Fibroblast of the conjunctiva (primary cell): ENCODE data around the gene SLC27A1.

ENCODE experiments used
- DNase-seq: peaks from one replicate; pipeline ENCODE4 v3.0.0-alpha.2; 2010; ENCODE audit warnings: low read depth

Gene SLC27A1

GRCh38 chr19:17470068-17470841, at the start of gene SLC27A1:
Gene SLC27A1 (plus strand): TSS chr19:17470524. CDS start chr19:17470541, 17 bp downstream.
- DNase-seq = peak; percentile 98

DNA sequence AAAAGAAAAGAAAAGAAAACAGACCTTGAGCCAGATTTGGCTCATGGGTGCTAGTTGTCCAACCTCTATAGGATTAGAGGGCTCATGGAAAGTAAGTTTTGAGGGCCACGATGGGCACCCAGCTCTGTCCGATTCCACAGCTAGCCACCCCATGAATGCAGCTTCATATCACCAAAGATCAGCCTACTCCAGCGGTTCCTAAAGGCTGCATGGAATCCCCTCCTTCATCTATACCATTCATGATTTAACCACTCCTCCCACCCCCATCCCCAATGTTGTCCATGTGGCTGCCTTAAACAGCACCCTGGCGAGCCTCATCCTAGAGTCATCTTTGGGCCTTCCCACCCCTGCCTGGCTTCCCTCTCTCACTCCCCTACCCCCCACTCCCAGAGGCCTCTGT, 48.4 kb upstream of the SLC27A1 start:
- no peak for DNase-seq

DNA sequence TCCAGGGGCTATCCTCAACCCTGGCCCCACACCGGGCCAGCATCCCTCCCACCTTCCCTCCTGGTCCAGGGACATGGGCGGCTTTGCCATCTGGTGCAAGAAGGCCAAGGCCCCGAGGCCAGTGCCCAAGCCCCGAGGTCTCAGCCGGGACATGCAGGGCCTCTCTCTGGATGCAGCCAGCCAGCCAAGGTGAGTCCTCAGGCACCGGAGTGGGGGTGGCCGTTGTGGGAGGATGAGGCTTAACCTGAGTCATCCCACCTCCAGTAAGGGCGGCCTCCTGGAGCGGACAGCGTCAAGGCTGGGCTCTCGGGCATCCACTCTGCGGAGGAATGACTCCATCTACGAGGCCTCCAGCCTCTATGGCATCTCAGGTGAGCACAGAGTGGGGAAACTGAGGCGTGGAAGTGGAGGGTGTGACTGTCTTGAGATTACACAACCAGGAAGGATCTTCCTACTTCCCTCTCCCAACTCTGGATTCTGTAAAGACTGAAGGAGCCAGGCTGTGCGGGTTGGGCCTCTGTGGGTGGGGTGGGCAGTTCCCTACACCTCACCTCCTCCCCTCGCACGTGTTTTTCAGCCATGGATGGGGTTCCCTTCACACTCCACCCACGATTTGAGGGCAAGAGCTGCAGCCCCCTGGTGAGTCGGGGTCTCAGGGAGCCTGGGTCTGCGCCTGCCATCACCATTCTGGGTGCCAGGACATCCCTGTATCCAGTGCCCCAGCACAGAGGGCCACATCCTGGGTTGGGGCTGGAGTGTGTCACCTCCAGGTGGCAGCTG, 46.7 kb upstream of the SLC27A1 start:
- no peak for DNase-seq

- peak; percentile 9 for DNase-seq
These were observed 45.5 kb upstream of the SLC27A1 start for GRCh38 chr19:17424743-17425365.

DNA sequence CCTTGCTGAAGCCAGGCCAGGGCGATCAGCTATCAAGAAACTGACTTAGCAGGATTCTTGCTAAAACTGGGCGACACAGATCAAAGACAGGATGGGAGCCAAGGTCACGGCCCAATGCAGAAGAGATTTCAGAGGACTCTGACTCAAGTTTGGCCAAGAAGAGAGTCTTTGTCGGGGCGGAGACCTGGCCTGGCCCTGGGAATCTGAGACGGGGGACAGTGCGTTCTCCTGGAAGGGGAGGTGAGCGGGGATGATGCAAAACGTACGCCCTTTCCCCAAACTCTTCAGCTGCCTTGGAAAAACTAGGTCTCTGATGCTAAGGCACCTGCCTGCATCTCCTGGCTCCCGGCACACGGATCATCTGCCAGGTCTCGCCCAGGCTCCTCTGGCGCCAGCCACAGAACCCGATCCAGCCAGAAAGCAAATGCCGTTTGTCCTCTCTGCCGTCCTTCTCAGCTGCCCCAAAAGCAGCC, 40.6 kb upstream of the SLC27A1 start:
- no peak for DNase-seq

DNA sequence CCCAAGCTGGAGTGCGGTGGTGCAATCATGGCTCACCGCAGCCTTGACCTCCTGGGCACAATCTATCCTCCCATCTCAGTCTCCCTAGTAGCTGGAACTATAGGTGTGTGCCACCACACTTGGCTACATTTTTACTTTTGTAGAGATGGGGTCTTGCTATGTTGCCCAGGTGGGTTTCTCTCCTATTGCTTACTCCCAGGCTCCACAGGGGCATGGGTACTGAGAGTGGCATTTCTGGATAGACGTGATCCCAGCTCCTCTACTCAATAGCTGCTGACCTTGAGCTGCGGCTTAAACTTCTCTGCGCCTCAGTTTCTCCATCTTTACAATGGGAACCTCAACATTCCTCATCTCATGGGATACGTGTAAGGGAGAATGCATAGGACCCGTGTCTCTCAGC, 38.9 kb upstream of the SLC27A1 start:
- DNase-seq = no peak

GRCh38 chr19:17435218-17435617, 35.1 kb upstream of the SLC27A1 start:
- DNase-seq = no peak

- no peak for DNase-seq
These were observed 34.0 kb upstream of the SLC27A1 start for GRCh38 chr19:17436094-17436873.

- no peak for DNase-seq
These were observed 33.5 kb upstream of the SLC27A1 start for GRCh38 chr19:17436874-17437267.

GRCh38 chr19:17441241-17442021, 28.9 kb upstream of the SLC27A1 start:
- no peak for DNase-seq

DNA sequence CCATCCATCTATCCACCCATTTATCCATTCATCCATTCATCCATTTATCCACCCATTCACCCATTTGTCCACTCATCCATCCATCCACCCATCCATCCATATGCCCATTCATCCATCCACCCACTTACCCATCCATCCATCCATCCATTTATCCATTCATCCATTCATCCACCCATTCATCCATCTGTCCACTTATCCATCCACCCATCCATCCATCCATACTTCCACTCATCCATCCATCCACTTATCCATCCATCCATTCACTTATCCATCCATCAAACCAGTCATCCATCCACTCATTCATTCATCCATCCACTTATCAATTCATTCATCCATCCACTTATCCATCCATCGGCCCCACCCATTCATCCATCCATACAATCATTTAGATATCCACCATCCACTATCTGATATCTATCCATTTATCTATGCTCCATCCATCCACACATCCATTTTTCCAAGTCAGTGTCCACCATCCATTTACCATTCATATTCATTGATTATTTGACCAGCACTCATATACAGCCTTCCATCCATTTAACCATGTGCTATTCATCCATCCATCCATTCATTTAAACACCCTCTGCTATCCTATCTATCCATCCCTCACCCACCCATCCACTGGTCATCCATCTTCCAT, 24.7 kb upstream of the SLC27A1 start:
- no peak for DNase-seq

DNA sequence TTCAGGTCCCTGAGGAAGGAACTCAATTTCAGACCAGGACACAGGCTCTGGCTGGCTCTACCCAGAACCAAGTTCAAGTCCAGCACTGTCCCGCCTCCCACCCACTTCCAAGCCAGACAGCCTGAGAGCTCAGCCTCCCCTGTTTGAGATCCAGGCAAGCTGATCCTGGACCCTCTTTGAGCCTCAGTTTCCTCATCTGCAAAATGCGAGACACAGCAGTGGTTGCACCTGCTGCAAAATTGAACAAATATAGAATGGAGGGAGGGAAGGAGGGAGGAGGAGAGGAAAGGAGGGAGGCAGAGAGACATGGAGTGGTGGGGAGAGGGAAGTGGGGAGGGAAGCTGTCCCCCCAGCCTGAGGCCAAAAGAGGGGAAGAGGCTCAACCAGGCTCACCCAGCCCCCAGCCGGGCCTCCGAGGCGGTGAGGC, 22.6 kb upstream of the SLC27A1 start:
- no peak for DNase-seq

GRCh38 chr19:17448131-17448967, 22.0 kb upstream of the SLC27A1 start, which contains the start of gene TMEM221:
Gene TMEM221 (minus strand): TSS chr19:17448668. CDS start chr19:17448462, 206 bp downstream.
- no peak for DNase-seq

- DNase-seq = no peak
These were observed 19.9 kb upstream of the SLC27A1 start for GRCh38 chr19:17450264-17451075.

GRCh38 chr19:17451820-17452219, 18.5 kb upstream of the SLC27A1 start:
- DNase-seq = no peak

DNA sequence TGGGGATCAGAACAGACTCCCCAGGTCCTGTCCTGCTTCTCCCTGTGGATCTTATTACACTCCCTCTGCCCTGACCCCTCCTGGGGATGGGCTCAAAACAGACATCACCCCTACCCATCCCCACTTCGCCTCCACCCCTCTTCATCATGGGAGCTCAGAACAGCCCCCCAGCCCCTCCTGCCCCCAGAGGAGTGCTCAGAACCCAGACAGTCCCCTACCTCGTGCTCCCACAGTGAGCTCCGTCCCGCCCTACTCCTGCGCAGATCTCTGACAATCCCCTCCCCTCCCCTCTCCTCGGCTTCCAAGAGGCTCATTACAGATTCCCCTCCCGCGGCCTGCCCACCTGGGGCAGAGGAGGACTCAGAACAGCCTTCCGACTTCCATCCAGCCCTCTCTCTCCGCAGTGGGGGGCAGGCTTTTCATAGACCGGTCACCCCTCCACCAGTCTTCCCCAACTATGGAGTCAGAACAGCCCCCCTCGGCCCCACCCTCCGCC, 15.7 kb upstream of the SLC27A1 start:
- DNase-seq = no peak

GRCh38 chr19:17455308-17456123, 14.8 kb upstream of the SLC27A1 start:
- DNase-seq = no peak

DNA sequence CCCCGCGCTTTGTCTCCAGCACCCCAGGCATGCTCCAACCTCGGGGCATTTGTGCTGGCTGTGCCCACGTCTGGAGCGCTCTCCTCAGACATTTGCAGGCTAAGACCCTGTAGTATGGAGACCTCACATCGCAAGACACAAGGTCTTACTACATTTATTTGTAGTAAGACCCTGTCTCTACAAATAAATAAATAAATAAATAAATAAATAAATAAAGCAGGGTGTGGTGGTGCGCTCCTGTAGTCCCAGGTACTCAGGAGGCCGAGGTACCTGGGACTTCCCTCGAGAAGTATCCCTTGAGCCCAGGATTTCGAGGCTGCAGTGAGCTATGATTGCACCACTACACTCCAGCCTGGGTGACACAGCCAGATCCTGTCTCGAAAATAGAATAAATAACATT, 14.2 kb upstream of the SLC27A1 start:
- no peak for DNase-seq
